NCI-H128 (cell line): Measurements from ENCODE around the gene NBEA.
A peak's percentile ranks its signal among the peaks of the same experiment; 100 is the strongest.

Experiments
- DNase-seq: peaks from one replicate; lab custom pipeline; 2025; ENCODE audit not compliant: unreplicated experiment; lab: John Stamatoyannopoulos, UW

The NBEA gene

DNA sequence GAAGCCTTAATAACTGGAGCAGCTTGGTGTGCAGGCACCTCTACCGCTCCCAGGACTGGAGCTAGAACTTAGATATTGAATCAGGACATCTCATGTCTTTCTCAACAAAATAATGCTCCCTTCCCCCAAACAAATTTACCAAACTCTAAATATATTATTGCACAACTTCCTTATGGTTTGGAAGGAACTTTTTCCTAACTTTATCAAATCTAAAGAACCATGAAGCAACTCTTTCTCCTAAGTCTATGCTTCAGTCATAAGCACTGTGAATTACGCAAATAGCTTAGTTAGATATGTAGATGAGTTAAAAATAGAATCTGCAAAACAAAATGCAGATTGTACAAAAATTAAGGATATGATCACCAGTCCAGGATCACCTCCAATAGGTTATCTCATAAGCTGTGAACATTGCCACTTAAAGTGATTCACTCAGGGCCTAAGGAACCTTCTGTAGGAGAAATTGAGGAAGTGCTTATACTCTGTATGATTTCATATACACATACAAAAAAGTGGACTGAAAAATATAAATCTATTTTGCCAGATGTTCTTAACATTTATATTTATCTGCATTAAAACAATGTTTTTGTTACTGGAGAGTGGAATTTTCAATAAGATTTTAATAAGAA, 554.8 kb downstream of the NBEA start:
- DNase-seq = no peak

DNA sequence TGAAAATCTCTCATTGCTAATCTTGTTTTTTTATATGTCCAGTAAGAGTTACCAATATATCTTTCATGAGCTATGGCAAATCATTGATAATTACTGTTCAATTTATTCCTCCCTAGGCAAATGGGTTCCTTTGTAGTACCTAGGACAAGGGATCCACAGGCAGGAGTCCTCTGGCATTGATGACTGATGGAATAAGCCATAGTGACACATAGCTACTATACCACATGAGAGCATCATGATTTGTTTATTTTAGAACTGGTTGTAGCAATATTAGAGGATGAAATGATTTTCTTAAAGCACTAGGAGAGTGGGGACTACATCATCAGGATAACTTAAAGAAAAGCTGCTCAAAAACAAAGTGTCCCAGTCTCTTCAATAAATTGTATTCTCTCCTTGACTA, 556.2 kb downstream of the NBEA start:
- no peak for DNase-seq

DNA sequence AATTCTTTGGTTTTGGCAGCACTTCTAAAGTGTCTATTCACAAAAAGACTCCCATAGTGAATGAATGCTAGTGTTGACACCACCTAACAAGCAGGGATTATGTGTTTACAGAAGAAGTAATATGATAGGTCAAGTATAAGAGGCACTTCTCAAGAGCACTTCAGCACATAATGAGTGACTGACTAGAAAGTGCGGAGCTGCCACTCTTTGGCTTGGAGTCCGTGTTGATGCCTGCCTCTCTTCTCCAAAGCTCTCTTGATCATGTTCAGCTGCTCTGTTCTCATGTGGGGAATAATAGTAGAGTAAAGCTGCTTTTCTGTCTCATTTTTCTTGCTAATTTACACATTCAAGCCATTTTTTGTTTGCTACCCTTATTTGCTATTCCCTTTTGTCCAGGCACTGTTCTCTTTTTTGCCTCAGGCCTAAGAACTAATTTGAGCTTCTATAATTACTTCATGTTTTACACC, 557.2 kb downstream of the NBEA start:
- peak; percentile 92 for DNase-seq

DNA sequence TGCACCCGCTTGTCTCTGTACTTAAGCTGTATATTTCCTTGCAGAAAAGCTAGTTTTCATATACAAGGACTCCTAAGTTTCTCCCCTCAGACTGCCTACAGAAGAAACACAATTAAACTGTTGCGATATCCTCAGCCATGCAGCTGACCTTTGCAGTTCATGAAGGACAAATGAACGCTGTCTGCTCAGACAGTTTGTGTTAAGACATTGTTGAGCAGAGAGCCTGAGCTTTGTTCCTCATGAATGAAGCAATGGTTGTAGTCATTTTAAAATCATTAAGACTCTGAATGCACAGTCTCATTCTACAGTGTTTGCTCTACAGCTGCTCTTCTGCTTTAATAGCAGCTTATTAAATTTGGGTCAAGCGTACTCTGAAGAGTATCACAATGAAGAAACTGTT, 557.6 kb downstream of the NBEA start:
- no peak for DNase-seq

DNA sequence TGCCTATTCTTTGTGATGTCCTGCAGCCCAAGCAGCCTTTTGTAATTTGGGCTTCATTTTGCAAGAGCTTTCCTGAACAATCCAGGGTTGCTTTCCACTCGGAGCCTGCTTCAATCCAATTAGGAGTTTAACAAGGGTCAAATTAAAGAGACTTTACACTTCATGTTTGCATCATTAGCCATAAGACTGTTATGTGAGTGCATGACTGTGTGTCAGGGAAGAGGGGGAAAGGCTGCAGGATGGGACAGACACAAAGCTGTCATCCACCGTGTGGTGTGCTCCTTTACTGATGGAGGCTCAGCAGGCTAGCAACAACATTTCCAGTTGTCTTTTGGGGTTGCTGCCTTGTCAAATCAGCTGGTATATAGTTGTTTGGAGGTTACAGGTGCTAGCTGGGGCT, 558.1 kb downstream of the NBEA start:
- DNase-seq = no peak

DNA sequence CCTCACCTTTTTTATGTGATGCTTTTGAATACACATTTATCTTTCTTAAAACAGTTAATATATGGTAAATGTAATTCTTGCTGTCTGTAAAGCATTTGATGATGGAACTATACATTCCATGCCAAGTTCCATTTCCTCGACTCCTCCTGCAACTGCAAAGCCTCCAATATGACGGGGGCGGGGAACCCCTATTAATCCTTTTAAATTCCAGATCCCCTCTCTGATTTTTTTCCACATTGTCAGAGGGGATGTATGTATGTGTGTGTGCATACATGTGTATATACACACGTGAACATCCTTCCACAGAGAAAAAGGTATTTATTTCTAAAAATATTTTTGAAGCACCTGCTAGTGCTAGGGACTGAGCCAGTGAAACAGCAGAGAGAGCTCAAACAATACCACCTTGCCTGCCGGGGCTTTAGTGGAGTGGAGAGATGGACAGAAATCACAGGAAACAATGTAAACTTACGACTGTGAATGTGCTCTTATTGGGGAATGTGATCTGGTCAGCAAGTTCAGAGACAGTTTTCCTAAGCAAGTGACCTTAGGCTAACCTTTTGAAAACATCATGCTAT, 559.7 kb downstream of the NBEA start:
- no peak for DNase-seq

DNA sequence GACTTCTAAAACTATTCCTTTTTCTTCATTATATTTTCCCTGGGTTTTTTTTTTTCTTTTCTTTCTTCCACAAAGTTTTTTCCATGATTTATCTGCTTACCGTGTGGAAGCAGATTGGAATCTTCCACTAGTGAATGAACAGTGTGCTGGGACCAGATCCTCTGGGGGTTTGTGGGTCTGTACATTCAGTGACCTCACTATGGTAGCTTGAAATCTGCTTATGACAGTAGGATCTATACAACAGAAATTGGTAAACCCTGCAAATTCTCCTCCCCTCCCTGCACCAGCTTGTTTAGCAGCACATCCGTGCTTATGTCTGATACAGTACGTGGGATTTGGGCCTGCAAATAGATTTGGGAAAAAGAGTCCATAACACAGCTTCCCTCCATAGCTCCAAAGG, 560.4 kb downstream of the NBEA start:
- DNase-seq = no peak

DNA sequence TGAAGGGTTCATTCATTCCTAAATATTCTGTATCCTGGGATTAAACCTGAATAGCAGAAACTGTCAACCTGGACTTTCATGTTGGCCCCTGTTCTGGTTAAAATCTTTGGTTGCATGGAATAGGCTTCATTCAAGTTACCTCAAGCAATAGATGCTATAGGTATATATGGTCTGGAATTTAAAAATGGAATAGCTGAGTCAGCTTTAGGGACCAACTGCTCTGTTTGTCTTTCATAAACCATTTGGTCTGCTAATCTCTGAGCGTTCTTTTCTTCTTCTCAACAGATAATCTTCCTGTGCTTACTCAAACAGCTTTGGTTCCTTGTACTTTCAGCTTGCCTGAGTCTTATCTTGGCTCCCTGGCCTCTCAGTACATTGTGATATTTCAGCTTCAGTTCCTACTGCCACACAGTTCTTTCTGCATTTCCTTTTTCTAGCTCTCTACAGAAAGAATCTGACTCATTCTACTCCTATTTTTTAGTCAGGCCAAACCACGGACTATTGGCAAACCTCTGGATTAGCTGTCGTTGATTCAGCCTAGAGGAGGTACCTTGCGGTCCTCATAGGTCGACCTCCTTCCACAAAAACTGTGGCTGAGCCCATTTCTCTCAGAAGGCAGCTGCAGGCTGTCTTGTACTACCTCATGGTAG, 570.3 kb downstream of the NBEA start:
- DNase-seq = no peak

DNA sequence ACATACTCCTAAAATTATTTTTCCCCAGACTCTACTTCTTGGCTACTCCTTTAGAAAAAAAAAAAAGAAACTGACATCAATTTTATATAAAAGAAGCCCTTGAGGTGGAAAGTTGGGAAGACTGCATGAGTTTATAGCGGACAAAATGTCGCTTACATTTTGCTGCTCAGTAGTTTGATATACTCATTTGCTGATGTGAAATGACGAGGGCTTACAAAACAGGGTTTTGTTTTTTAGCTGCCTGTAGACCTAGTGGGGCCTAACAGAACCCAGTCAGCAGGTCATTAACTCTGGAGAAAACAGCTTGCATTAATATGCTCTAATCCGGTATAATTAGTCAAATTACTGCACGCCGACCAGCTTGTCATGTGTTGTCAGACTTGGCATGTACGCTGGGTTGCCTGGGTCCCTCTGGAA, 572.0 kb downstream of the NBEA start:
- DNase-seq = no peak

DNA sequence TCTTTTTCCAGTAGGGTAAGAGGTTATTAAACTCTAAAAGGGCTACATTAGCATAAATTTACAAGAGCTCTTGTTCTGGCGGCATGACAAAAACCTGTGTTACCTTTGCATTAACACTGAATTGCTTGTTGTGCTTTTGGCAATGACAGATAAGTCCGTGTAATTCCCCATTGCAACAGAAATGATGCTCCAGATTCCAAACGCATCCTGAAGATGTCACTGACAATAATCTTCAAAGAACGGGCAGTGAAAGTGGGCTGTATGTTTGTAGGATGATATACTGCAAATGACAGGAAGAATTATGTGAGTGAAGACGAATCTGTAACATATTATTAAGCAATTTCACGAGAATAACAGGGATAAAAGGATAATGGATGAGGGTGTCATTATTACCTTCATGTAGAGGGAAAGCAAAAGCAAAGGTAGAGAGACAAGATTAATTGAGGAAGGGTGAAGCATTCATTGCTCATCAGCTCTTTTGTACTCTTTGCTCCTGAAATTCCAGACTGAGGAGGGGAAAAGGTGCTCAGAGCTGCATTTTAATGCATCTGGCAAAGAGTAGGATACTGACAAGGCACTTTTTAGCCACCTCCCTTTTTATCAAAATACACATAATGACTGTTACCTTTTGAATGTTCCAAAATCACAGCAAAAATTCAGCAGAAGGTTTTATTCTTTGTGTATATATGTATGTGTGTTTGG, 572.9 kb downstream of the NBEA start:
- DNase-seq = no peak

DNA sequence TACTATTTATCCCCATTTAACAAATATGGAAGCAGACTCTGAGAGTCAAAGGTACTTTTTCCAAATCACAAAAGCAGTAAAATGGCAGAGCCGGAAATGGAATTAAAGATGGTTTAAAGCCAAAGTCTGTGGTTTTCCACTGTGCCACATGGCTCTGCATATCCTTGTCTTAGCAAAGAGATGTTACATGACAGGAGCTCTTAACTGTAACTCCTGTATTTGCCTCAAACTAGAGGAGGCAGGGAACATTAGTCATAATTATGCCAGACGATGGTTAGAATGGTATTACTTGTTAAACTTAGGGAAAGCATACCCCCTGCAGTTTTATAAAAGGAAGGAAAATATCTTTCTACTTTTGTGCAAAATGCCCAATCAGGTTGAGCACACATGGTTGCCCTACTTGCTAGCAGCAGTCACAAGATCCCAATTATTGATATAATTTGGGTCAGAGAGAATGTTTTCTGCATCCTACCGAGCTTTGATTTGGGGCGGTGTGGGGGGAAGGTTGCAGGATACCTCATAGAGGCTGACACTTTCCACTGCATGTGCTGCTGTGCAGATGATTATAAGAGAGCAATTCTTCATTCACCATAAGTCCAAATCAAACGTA, 576.4 kb downstream of the NBEA start:
- no peak for DNase-seq

DNA sequence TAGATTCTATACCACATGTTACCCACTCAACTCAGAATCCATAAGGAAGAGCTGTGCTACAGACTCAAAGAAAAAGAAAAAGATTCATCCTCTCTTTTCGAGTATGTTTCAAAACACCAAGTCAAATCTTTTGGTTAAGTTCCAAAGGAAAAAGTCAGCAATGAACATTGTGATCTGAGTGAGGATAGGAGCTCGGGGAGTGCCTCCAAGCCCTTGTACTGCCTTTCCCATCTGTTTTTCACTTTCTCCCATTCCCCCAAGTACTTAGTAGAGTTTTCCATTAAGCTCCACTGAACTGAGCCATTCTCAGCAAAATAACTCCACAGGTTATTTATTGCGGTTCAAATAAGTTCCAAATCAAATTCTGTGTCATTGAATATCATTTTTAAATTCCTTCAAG, 582.1 kb downstream of the NBEA start:
- no peak for DNase-seq

DNA sequence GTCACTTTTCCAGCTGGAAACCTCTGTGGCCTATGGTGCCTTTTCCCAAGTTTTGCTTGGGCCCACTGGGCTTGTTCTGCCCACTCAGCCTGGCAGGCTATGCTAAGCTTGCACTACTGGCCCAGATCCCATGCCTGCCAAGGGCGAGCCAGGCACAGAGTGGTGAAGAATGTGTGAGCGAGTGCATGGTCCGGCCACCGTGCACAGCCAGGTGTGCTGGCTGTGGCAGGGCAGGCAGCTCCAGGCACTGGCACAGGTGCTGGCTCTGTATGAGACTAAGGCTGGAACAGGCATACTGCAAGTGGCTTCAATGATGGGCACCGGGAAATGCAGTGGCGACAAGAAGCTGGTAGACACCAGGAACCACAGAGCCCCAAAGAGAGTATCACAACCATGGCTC, 584.5 kb downstream of the NBEA start:
- no peak for DNase-seq

DNA sequence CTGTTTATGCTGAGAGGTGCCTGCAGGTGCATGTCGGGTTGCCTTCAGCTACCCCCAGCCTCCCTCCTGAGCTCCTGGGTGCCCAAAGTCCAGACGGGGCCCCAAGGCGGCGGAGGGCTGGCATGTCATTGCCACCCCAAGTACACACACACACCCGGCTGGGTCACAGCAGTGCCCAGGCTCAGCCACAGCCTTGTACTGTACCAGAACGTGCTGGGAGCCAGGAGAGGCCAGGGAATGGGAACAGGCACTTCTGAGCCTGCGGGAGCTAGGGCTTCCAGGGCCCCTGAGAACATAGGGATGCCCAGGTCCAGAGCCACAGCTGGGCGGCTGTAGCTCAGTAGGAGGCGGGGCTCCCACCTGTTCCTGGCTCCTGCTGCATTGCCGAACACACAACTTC, 585.4 kb downstream of the NBEA start:
- DNase-seq = no peak

DNA sequence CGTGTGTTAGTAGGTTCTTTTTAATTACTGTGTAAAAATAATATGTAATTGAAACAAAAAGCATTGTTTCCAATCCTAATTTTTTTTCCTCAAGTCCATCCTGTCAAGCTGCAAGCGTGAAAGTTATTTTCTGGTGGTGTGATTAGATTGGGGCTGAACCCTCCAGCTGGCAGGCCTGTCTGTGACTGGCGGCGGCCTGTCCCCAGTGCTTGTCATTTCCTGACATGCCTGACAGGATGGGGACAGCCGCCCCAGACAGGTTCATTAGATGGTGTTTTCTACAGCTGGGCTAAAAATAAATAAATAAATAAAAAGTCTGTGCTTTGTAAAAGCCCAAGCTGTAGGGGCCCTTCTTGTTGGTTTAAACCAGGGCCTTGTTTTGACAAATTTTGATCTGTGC, 588.1 kb downstream of the NBEA start:
- DNase-seq = no peak

DNA sequence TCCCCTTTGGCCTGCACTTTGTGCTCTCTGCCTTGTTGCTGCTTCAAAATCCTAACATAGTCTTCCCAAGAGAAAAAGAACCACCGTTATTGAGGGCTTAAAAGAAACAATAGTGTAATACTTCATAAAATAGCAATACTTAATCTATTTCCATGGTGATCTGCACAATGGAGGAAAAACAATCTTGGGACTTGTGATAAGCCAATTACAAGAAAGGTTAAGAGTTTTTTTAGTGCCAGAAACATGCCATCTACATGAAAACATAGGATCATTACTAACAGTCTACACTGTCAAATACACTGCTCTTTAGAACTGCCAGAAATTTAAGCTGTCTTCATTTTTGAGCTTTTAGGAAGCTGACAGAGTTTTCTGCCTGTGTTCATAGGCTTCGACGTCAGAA, 588.5 kb downstream of the NBEA start:
- DNase-seq = no peak

DNA sequence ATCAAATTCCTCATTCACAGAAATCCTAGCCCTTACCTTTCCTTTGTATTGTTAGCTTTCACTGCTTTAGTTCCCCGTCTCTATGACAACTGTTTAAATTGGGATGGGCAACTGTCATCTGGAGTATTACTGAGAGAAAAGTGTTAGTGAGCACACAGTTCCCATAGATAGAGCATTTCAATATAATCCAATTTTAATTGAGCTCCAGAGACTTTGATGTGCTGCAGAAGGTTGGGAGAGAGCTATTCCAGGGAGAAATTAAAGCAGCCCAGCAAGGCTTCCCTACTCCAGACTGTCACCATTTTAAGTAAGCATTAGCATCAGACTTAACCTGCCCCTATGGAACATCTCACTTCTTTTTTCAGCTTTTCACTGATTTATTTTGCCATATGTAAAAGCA, 589.5 kb downstream of the NBEA start:
- DNase-seq = no peak

DNA sequence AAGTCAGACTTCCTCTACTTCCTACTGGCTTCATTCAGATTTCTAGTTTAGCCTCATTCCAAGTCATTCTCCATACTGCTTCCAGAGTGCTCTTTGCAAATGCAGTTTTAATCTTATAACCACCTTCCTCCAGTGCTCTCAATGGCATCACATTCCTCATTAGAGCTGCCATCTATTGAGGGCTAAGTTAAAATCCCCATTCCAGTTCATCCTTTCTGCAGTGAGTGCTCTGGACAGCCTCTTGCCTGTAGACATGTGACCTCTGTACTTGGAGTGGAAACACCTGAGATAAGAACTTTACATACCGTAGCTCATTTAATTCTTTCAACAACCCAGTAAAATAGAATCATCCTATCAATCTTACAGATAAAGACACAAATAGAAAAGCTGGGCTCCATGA, 592.3 kb downstream of the NBEA start:
- DNase-seq = no peak

DNA sequence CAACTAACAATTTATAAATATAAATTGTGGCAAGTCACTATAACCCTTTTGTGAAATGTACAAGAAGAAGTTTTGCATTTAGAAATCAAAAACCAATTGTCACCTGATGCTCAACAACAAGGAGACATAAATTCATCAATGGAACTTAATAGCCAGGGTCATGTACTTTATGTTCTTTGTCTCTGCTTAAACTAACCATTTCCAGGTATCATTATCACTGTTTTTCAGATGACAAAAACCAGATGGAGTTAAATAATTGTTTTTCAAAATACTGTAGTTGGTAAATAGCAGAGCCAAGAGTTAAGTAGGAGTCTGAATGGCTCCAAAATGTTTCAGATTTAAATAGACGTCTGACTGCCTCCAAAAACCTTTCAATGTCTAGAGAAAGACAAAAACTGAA, 606.7 kb downstream of the NBEA start:
- DNase-seq = no peak

DNA sequence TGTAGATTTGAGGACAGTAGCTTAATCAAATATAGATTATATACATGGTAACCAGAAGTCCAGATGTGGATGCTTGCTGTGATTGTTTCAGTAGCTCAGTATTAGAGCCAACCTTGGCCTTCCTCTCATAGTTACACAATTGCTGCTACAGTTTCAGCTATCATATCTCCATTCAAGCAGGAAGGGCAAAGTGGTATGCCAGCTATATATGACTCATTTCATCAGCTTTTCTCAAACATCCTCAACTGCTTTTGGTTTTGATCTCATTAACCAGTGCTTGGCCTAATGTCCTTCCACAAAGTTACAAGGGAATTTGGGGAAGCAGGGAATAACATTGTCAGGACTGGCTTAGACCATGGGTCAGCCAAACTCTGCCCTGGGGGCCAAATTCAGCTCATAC, 607.4 kb downstream of the NBEA start:
- no peak for DNase-seq

DNA sequence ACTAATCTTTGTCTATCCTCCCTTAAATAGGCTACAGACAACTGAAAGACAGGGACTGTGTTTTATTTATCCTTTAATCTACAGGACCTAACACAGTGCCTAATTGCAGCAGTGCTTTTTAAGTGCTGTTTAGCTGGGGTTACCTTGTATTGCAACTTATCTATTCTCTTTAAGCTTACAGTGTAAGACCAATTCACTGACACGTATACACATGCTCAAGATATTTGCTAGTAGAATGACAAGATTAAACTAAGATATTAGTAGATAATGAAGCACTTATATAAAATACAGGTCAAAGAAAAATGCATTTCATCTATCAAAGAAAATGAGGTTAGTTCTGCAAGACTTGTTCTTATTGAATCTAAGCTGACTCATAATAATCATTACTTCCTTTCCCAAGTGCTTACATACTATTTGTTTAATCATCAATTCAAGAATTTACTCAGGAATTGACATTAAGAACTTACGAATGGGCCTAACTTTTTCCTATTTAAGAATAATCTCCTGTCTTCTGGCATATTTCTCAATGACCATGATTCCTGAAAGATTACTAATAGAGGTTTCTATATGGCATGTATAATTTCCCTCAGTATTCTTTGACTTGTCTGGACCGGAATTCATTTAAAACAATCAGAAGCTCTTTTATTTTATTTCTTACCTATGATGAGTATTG, 610.2 kb downstream of the NBEA start:
- no peak for DNase-seq
